AG04450 (cell line): Measurements from ENCODE around the gene GPR160. TPM values are rescaled to one million over a fixed set of nuclear protein-coding genes. Genes with fewer than 3 reads are reported as not detected.

Source experiments
- CTCF ChIA-PET: fragments of 300-600, 350-600 bp; formaldehyde crosslinking; extraction: SDS; loops from one replicate; lab custom pipeline; 2022; ENCODE audit warnings: antibody characterized with exemption, inconsistent platforms; lab: Charles Lee
- POLR2A ChIA-PET: fragments of 350-600 bp; formaldehyde crosslinking; extraction: SDS; loops from one replicate; lab custom pipeline; 2021; ENCODE audit warnings: antibody characterized with exemption, inconsistent platforms; lab: Yijun Ruan, JAX
- DNase-seq: peaks from one replicate; pipeline ENCODE4 v3.0.0-alpha.2; 2011; ENCODE audit warnings: low read depth, low spot score
- H3K27ac ChIP-seq: one replicate; pipeline ENCODE4 v1.5.1; 2012; ENCODE audit warnings: low read depth, low read length, control low read depth
- H3K27me3 ChIP-seq: one replicate; pipeline ENCODE4 v1.6.0; 2012; ENCODE audit warnings: low read length; ENCODE audit not compliant: control insufficient read depth, insufficient read depth
- H3K4me3 ChIP-seq: 2 replicates; pipeline ENCODE4 v1.5.1; 2011; ENCODE audit warnings: mild to moderate bottlenecking, low read depth, low read length, control low read depth
- H3K9me3 ChIP-seq: 2 replicates; pipeline ENCODE4 v1.5.1; 2012; ENCODE audit warnings: low read length; ENCODE audit not compliant: control insufficient read depth, insufficient read depth
- CTCF ChIP-seq: IDR thresholded peaks from 2 replicates; pipeline ENCODE4 v1.5.1; 2011; ENCODE audit warnings: low read depth, low read length, control low read depth, inconsistent platforms
- polyA plus RNA-seq: library from polyadenylated mRNA; depleted of rRNA; stranded (reverse); fragments of >200 nt; gene quantifications from 2 replicates; pipeline ENCODE4 v1.2.3, GENCODE V29; 2011

GPR160 gene
- polyA plus RNA-seq, 1 experiment = 0.27 TPM

GRCh38 chr3:170062068-170062467, 24.3 kb downstream of the GPR160 start:
- Histone ChIP-seq H3K4me3 (no peak overlapping the region), H3K27ac (no peak overlapping the region), H3K9me3 (no peaks in the 10 kb centered on the region), H3K27me3 (no peaks in the 10 kb centered on the region)
- no peak for TF ChIP-seq CTCF
- no peak for DNase-seq
- ChIA-PET POLR2A (no interaction called here), CTCF (interaction anchor here (1.1 kb wide), 1 partner anchor 16 kb away, joined by 4 read pairs; no protein-coding TSS in a partner anchor)

GRCh38 chr3:170062769-170063168, 25.0 kb downstream of the GPR160 start:
- Histone ChIP-seq H3K27ac (no peak overlapping the region), H3K4me3 (no peak overlapping the region), H3K27me3 (no peaks in the 10 kb centered on the region), H3K9me3 (no peaks in the 10 kb centered on the region)
- no peak for TF ChIP-seq CTCF
- DNase-seq = no peak
- POLR2A ChIA-PET = interaction anchor here (0.7 kb wide), 1 partner anchor 103 kb away, joined by 3 read pairs; no protein-coding TSS in a partner anchor
- CTCF ChIA-PET = interaction anchor here (1.1 kb wide), 1 partner anchor 15 kb away, joined by 4 read pairs; no protein-coding TSS in a partner anchor

GRCh38 chr3:170063691-170064090, 25.9 kb downstream of the GPR160 start:
- no peaks in the 10 kb centered on the region for H3K9me3 ChIP-seq
- no peak for TF ChIP-seq CTCF
- ChIA-PET CTCF (no interaction called here), POLR2A (interaction anchor here (0.7 kb wide), 1 partner anchor 65 kb away, joined by 4 read pairs; no protein-coding TSS in a partner anchor)
- no peak for DNase-seq
- H3K27ac ChIP-seq = no peak overlapping the region
- no peaks in the 10 kb centered on the region for H3K27me3 ChIP-seq
- H3K4me3 ChIP-seq = no peak overlapping the region

- TF ChIP-seq CTCF = no peak
- no peaks in the 10 kb centered on the region for H3K9me3 ChIP-seq
- POLR2A ChIA-PET = interaction anchor here (0.7 kb wide), 1 partner anchor 65 kb away, joined by 4 read pairs; no protein-coding TSS in a partner anchor
- CTCF ChIA-PET = no interaction called here
- DNase-seq = no peak
- no peaks in the 10 kb centered on the region for H3K27me3 ChIP-seq
- no peak overlapping the region for H3K4me3 ChIP-seq
- no peak overlapping the region for H3K27ac ChIP-seq
Measured at GRCh38 chr3:170064108-170064507, 26.3 kb downstream of the GPR160 start.

- H3K4me3 ChIP-seq = no peak overlapping the region
- DNase-seq = no peak
- H3K27ac ChIP-seq = no peak overlapping the region
- no peak for TF ChIP-seq CTCF
- H3K27me3 ChIP-seq = no peaks in the 10 kb centered on the region
- ChIA-PET POLR2A (no interaction called here), CTCF (no interaction called here)
- no peaks in the 10 kb centered on the region for H3K9me3 ChIP-seq
Measured at GRCh38 chr3:170075441-170076091, 37.8 kb downstream of the GPR160 start.
